HCT116 (cell line): ENCODE results near the gene AMBRA1. TPM values are rescaled to one million over a fixed set of nuclear protein-coding genes. Genes with fewer than 3 reads are reported as not detected.

Experiments
- ATAC-seq: fragments of 200-7000 bp; cut with Tn5 transposase; 2 replicates; pipeline ENCODE4 v1.9.1; 2020; ENCODE audit warnings: mild to moderate bottlenecking, moderate library complexity
- BruUV-seq: library from RNA; stranded (reverse); fragments of 400-500 nt; replicated peaks from 2 replicates; lab custom pipeline; 2021; lab: Mats Ljungman, UMichigan
- CTCF ChIA-PET: fragments of 300-600 bp; sonication (Branson Sonifier 250); formaldehyde crosslinking; loops from one replicate; lab custom pipeline; 2021; ENCODE audit warnings: antibody characterized with exemption; lab: Charles Lee
- POLR2A ChIA-PET: fragments of 300-600, 350-600 bp; sonication (Branson Sonifier 250); formaldehyde crosslinking; loops from one replicate; lab custom pipeline; 2021; ENCODE audit warnings: antibody characterized with exemption; lab: Charles Lee
- RAD21 ChIA-PET, 2 experiments: fragments of 300-600 bp; sonication (Branson Sonifier 250); formaldehyde crosslinking; loops; one replicate each; lab custom pipeline; 2023; ENCODE audit warnings: low total read pairs in 2 of 2; ENCODE audit not compliant: uncharacterized antibody in 2 of 2, unreplicated experiment in 2 of 2, low non-redundant PET in 1 of 2; lab: Charles Lee
- DNase-seq: peaks from one replicate; pipeline ENCODE4 v3.0.0-alpha.2; 2010; ENCODE audit warnings: low read depth, low spot score
- H2AFZ ChIP-seq: fragments of 200-600 bp; shearing (Covaris generic), sonication (generic); 2 replicates; pipeline ENCODE4 v1.6.1; 2017; ENCODE audit warnings: low read depth, mixed run types, mixed read lengths, antibody characterized with exemption, low read length; ENCODE audit not compliant: poor library complexity, severe bottlenecking
- H3K27ac ChIP-seq: 2 replicates; pipeline ENCODE4 v1.5.1; 2012; ENCODE audit warnings: low read depth, low read length
- H3K27me3 ChIP-seq: fragments of 200-600 bp; sonication (generic); 2 replicates; pipeline ENCODE4 v1.6.1; 2016; ENCODE audit warnings: mixed run types, low read length, mixed read lengths; ENCODE audit not compliant: insufficient read depth
- H3K36me3 ChIP-seq, 2 experiments: fragments of 200-500 bp in 1 of 2; fragments of 200-600 bp in 1 of 2; sonication (Bioruptor generic) in 1 of 2; sonication (generic) in 1 of 2; 2 replicates each; pipeline versions ENCODE4 v1.5.1 to v1.6.1; 2014 to 2016; ENCODE audit warnings: low read length in 2 of 2, inconsistent platforms in 1 of 2, mixed read lengths in 1 of 2, mixed run types in 1 of 2; ENCODE audit not compliant: insufficient read depth in 2 of 2, control insufficient read depth in 1 of 2
- H3K4me1 ChIP-seq, 2 experiments: fragments of 200-600 bp in 1 of 2; sonication (generic) in 1 of 2; 2 replicates each; pipeline versions ENCODE4 v1.5.1 to v1.6.1; 2012 to 2017; ENCODE audit warnings: low read length in 2 of 2, inconsistent platforms in 1 of 2, mild to moderate bottlenecking in 1 of 2, mixed read lengths in 1 of 2, mixed run types in 1 of 2, moderate library complexity in 1 of 2; ENCODE audit not compliant: insufficient read depth in 2 of 2, control insufficient read depth in 1 of 2
- H3K4me2 ChIP-seq: fragments of 200-600 bp; sonication (generic); 2 replicates; pipeline ENCODE4 v1.6.1; 2017; ENCODE audit warnings: mixed run types, low read length, mixed read lengths
- H3K4me3 ChIP-seq, 2 experiments: fragments of 200-600 bp in 1 of 2; sonication (generic) in 1 of 2; replicated peaks in 1 of 2; 2 replicates each; pipeline ENCODE4 v1.5.1; 2011 to 2016; ENCODE audit warnings: low read length in 2 of 2, control low read depth in 1 of 2, low read depth in 1 of 2, mild to moderate bottlenecking in 1 of 2, mixed read lengths in 1 of 2, mixed run types in 1 of 2
- H3K79me2 ChIP-seq: fragments of 200-600 bp; sonication (generic); 2 replicates; pipeline ENCODE4 v1.6.1; 2017; ENCODE audit warnings: mild to moderate bottlenecking, mixed run types, low read length, moderate library complexity, mixed read lengths; ENCODE audit not compliant: insufficient read depth
- H3K9ac ChIP-seq: fragments of 200-600 bp; sonication (generic); 2 replicates; pipeline ENCODE4 v1.6.1; 2016; ENCODE audit warnings: low read length, mixed read lengths
- H3K9me2 ChIP-seq: fragments of 200-600 bp; sonication (generic), shearing (Covaris generic); 2 replicates; pipeline ENCODE4 v1.6.1; 2017; ENCODE audit warnings: mixed run types, mild to moderate bottlenecking, moderate library complexity; ENCODE audit not compliant: insufficient read depth
- H3K9me3 ChIP-seq, 2 experiments: fragments of 200-500 bp in 1 of 2; fragments of 200-600 bp in 1 of 2; sonication (Bioruptor generic) in 1 of 2; sonication (generic) in 1 of 2; 2 replicates each; pipeline ENCODE4 v1.6.1; 2014 to 2017; ENCODE audit warnings: low read length in 2 of 2, mixed read lengths in 2 of 2, inconsistent platforms in 1 of 2, low read depth in 1 of 2, mild to moderate bottlenecking in 1 of 2, mixed run types in 1 of 2, moderate library complexity in 1 of 2; ENCODE audit not compliant: control insufficient read depth in 1 of 2, insufficient read depth in 1 of 2
- H4K20me1 ChIP-seq: fragments of 200-600 bp; sonication (generic), shearing (Covaris generic); 2 replicates; pipeline ENCODE4 v1.6.1; 2017; ENCODE audit warnings: mixed run types, mild to moderate bottlenecking, moderate library complexity; ENCODE audit not compliant: insufficient read depth
- CEBPB ChIP-seq: IDR thresholded peaks from 2 replicates; pipeline ENCODE4 v1.6.1; 2012; ENCODE audit warnings: low read depth
- EGR1 ChIP-seq: IDR thresholded peaks from 2 replicates; pipeline ENCODE4 v1.6.1; 2012; ENCODE audit warnings: low read depth
- ELF1 ChIP-seq: IDR thresholded peaks from 2 replicates; pipeline ENCODE4 v1.6.1; 2012; ENCODE audit warnings: low read depth, borderline replicate concordance
- EZH2 ChIP-seq: fragments of 200-600 bp; sonication (generic); IDR thresholded peaks from 2 replicates; pipeline ENCODE4 v1.6.1; 2017; ENCODE audit warnings: antibody characterized with exemption, mixed run types
- JUND ChIP-seq: IDR thresholded peaks from 2 replicates; pipeline ENCODE4 v1.6.1; 2012
- POLR2AphosphoS5 ChIP-seq: IDR thresholded peaks from 2 replicates; pipeline ENCODE4 v1.6.1; 2011; ENCODE audit warnings: mild to moderate bottlenecking, low read depth, low read length, moderate library complexity
- SRF ChIP-seq: IDR thresholded peaks from 2 replicates; pipeline ENCODE4 v1.6.1; 2012; ENCODE audit warnings: low read depth
- ZFX ChIP-seq: fragments of 450-650 bp; IDR thresholded peaks from 2 replicates; pipeline ENCODE4 v1.6.1; 2017
- intact Hi-C: fragments of 100-400 bp; cut with micrococcal nuclease; formaldehyde crosslinking; loops from 2 replicates; pipeline ENCODE4 v1.10.0; 2022
- total RNA-seq: library from RNA; stranded (reverse); gene quantifications from one replicate; pipeline ENCODE4 v1.2.1, GENCODE V29; 2021; ENCODE audit not compliant: unreplicated experiment
- TF ChIP-seq, protein P1 (sequence below): IDR thresholded peaks from 2 replicates; pipeline ENCODE4 v1.6.1; 2011; ENCODE audit warnings: mild to moderate bottlenecking, low read length, moderate library complexity; ENCODE audit not compliant: insufficient replicate concordance; ENCODE audit errors: extremely low read depth
- TF ChIP-seq, protein P2 (sequence below): IDR thresholded peaks from 2 replicates; pipeline ENCODE4 v1.6.1; 2012
- TF ChIP-seq, protein P3 (sequence below), 3 experiments: fragments of 200-600 bp in 1 of 3; sonication (generic) in 1 of 3; IDR thresholded peaks in 2 of 3; conservative IDR thresholded peaks in 1 of 3; 2 replicates each; pipeline ENCODE4 v1.5.1; 2012 to 2017; ENCODE audit warnings: low read depth in 2 of 3, low read length in 2 of 3, antibody characterized with exemption in 1 of 3, borderline replicate concordance in 1 of 3, control low read depth in 1 of 3, mild to moderate bottlenecking in 1 of 3, mixed read lengths in 1 of 3, mixed run types in 1 of 3, moderate library complexity in 1 of 3; ENCODE audit not compliant: insufficient read depth in 1 of 3

AMBRA1 gene
- total RNA-seq, 1 experiment from 2014 or later, result 22.7 TPM

DNA sequence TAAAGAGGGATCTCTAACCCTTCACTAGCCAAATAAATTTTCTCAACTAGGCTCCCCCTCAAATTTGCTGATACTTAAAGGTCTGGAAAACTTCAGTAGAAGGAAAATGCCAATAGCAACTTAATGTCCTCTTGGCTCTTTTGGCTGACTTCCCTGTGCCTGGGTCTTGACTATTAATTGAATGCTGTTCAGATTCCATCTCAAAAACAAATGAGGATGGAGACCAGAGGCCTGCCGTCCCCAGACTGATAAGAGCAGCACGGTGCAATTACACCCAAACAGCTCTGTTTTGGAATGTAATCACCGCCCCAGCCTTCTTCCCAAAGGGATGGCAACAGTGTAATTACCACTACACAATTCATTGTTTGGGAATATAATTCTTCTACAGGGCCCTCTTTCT, 112.9 kb downstream of the AMBRA1 start:
- DNase-seq, result no peak
- intact Hi-C loops, result no loop called here
- no peak overlapping the region for H3K9ac ChIP-seq
- H3K27me3 ChIP-seq, result no peaks in the 10 kb centered on the region
- no peak overlapping the region for H3K27ac ChIP-seq
- no peaks in the 10 kb centered on the region for H3K79me2 ChIP-seq
- POLR2A ChIA-PET, result no interaction called here
- no peak for ATAC-seq
- CTCF ChIA-PET, result interaction anchor here (1.1 to 1.3 kb wide), 2 partner anchors 9 to 18 kb away, joined by 3 to 4 read pairs; no protein-coding TSS in a partner anchor
- no peaks in the 10 kb centered on the region for H4K20me1 ChIP-seq
- RAD21 ChIA-PET, result no interaction called here
- TF ChIP-seq EGR1, result no peak
- TF ChIP-seq, protein P1, sequence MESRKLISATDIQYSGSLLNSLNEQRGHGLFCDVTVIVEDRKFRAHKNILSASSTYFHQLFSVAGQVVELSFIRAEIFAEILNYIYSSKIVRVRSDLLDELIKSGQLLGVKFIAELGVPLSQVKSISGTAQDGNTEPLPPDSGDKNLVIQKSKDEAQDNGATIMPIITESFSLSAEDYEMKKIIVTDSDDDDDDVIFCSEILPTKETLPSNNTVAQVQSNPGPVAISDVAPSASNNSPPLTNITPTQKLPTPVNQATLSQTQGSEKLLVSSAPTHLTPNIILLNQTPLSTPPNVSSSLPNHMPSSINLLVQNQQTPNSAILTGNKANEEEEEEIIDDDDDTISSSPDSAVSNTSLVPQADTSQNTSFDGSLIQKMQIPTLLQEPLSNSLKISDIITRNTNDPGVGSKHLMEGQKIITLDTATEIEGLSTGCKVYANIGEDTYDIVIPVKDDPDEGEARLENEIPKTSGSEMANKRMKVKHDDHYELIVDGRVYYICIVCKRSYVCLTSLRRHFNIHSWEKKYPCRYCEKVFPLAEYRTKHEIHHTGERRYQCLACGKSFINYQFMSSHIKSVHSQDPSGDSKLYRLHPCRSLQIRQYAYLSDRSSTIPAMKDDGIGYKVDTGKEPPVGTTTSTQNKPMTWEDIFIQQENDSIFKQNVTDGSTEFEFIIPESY, result no peak
- no peak for TF ChIP-seq CEBPB
- TF ChIP-seq, protein P2, sequence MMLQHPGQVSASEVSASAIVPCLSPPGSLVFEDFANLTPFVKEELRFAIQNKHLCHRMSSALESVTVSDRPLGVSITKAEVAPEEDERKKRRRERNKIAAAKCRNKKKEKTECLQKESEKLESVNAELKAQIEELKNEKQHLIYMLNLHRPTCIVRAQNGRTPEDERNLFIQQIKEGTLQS, result no peak
- TF ChIP-seq POLR2AphosphoS5, result no peak
- TF ChIP-seq SRF, result no peak
- no peaks in the 10 kb centered on the region for H3K9me3 ChIP-seq
- no peak overlapping the region for H3K4me2 ChIP-seq
- no peaks in the 10 kb centered on the region for H3K9me2 ChIP-seq
- no peaks in the 10 kb centered on the region for H3K36me3 ChIP-seq
- H3K4me3 ChIP-seq, result no peak overlapping the region
- H3K4me1 ChIP-seq, result peaks cover 0 to 3% of the 10 kb centered on the region in 2 experiments; a peak in 2 of 4 replicates
- no TSS peak for BruUV-seq
- no peak overlapping the region for H2AFZ ChIP-seq

DNA sequence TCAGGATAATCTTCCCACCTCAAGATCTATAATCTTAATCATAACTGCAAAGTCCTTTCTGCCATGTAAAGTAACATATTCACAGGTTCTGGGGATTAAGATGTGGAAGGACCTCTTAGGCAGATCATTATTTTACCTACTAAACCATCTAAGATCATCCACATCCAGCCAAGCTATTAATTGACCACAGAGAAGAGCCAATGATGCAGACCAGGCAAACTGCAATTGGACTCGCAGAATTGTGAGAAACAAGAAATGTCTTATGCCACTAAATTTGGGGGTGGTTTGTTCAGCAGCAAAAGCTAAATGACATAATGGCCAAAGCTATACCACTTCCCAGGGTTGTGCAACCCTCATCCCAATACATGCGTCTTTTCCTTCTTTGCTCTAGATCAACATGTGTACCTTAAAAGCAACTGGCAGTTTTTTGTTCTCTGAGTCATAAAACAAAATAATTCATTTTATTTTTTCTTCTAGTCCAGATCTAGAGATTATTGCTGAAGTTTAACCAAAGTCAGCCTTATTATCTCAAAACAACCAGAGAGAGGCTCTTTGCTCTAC, 113.6 kb downstream of the AMBRA1 start:
- intact Hi-C loops, result no loop called here
- no TSS peak for BruUV-seq
- H3K4me2 ChIP-seq, result no peak overlapping the region
- no peaks in the 10 kb centered on the region for H3K9me3 ChIP-seq
- no peaks in the 10 kb centered on the region for H3K9me2 ChIP-seq
- peaks cover 0 to 10% of the 10 kb centered on the region in 2 experiments; a peak in 2 of 4 replicates for H3K4me1 ChIP-seq
- no peak overlapping the region for H2AFZ ChIP-seq
- no peaks in the 10 kb centered on the region for H3K36me3 ChIP-seq
- no peak for ATAC-seq
- CTCF ChIA-PET, result interaction anchor here (1.3 to 1.7 kb wide), 2 partner anchors 10 to 18 kb away, joined by 3 to 5 read pairs; no protein-coding TSS in a partner anchor
- no peak for DNase-seq
- POLR2A ChIA-PET, result interaction anchor here (1.0 kb wide), 1 partner anchor 10 kb away, joined by 3 read pairs; no protein-coding TSS in a partner anchor
- RAD21 ChIA-PET, result no interaction called here
- no peak overlapping the region for H3K9ac ChIP-seq
- H3K27me3 ChIP-seq, result no peaks in the 10 kb centered on the region
- no peak overlapping the region for H3K27ac ChIP-seq
- no peaks in the 10 kb centered on the region for H3K79me2 ChIP-seq
- H3K4me3 ChIP-seq, result no peak overlapping the region
- H4K20me1 ChIP-seq, result no peaks in the 10 kb centered on the region
- no peak for TF ChIP-seq EZH2
- TF ChIP-seq POLR2AphosphoS5, result no peak
- TF ChIP-seq, protein P2, result no peak
- TF ChIP-seq, protein P3, sequence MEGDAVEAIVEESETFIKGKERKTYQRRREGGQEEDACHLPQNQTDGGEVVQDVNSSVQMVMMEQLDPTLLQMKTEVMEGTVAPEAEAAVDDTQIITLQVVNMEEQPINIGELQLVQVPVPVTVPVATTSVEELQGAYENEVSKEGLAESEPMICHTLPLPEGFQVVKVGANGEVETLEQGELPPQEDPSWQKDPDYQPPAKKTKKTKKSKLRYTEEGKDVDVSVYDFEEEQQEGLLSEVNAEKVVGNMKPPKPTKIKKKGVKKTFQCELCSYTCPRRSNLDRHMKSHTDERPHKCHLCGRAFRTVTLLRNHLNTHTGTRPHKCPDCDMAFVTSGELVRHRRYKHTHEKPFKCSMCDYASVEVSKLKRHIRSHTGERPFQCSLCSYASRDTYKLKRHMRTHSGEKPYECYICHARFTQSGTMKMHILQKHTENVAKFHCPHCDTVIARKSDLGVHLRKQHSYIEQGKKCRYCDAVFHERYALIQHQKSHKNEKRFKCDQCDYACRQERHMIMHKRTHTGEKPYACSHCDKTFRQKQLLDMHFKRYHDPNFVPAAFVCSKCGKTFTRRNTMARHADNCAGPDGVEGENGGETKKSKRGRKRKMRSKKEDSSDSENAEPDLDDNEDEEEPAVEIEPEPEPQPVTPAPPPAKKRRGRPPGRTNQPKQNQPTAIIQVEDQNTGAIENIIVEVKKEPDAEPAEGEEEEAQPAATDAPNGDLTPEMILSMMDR (IDR thresholded peaks at IDR 0.05 in 2 of 3, conservative IDR thresholded peaks at IDR 0.05 in 1 of 3; ENCODE audit: borderline replicate concordance in 1 of 3, insufficient read depth in 1 of 3, low read depth in 2 of 3, low read length in 2 of 3), result no peak
- no peak for TF ChIP-seq ZFX
- TF ChIP-seq JUND, result no peak
- no peak for TF ChIP-seq ELF1
